Body of pancreas (tissue), 4 donors: ENCODE measurements around the gene TSPOAP1.

Source experiments
- POLR2A ChIP-seq, 3 donors: fragments of 450-650 bp; IDR thresholded peaks; one replicate each; pipeline ENCODE4 v1.6.1; 2016; ENCODE audit warnings: antibody characterized with exemption in 3 of 3, mild to moderate bottlenecking in 2 of 3
- TF ChIP-seq, protein P1 (sequence below), 7 experiments: fragments of 450-650 bp in 4 of 7; fragments of 200-600 bp in 3 of 7; sonication (generic) in 3 of 7; IDR thresholded peaks; one replicate each; pipeline ENCODE4 v1.5.1; 2016 to 2019; ENCODE audit warnings: antibody characterized with exemption in 7 of 7

DNA sequence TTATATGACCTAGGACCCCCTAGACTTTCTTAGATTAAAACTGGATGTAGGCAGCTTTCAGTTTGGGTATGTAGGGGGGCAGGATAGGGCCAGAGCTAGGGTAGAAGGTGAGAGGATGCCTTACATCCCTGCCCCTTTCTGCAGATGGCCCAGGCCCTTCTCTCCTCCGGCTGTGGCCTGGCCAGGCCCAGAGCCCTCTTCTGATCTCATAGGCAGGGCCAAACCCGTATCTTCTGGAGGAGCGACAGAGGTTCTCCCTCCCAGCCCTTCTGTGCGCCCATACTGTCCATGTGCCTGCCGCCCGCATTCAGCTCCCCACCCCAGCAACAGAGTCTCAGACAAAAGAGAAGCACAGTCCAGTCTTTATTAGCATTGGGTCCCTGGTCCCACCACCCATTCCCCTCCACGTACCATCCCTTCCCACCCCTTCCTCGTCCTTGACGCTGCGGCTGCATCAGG, 2.0 kb upstream of the TSPOAP1 start:
- TF ChIP-seq, protein P1, sequence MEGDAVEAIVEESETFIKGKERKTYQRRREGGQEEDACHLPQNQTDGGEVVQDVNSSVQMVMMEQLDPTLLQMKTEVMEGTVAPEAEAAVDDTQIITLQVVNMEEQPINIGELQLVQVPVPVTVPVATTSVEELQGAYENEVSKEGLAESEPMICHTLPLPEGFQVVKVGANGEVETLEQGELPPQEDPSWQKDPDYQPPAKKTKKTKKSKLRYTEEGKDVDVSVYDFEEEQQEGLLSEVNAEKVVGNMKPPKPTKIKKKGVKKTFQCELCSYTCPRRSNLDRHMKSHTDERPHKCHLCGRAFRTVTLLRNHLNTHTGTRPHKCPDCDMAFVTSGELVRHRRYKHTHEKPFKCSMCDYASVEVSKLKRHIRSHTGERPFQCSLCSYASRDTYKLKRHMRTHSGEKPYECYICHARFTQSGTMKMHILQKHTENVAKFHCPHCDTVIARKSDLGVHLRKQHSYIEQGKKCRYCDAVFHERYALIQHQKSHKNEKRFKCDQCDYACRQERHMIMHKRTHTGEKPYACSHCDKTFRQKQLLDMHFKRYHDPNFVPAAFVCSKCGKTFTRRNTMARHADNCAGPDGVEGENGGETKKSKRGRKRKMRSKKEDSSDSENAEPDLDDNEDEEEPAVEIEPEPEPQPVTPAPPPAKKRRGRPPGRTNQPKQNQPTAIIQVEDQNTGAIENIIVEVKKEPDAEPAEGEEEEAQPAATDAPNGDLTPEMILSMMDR (IDR thresholded peaks at IDR 0.05) = no peak
- no peak for TF ChIP-seq POLR2A (IDR thresholded peaks at IDR 0.05)
